T-helper 2 cell (primary cell): ENCODE measurements around the gene MCM5.

Experiments used
- DNase-seq, 5 experiments: peaks; one replicate each; pipeline versions ENCODE4 v3.0.0 to v3.0.0-alpha.2; 2012 to 2022

The MCM5 gene

GRCh38 chr22:35404176-35404575, 4.2 kb downstream of the MCM5 start:
- no peak for DNase-seq

- no peak for DNase-seq
Measured at GRCh38 chr22:35406443-35406842, 6.5 kb downstream of the MCM5 start.

- DNase-seq: no peak
Measured at GRCh38 chr22:35407362-35407761, 7.4 kb downstream of the MCM5 start.

- DNase-seq: no peak
Measured at GRCh38 chr22:35409783-35410662, 10.1 kb downstream of the MCM5 start.

GRCh38 chr22:35410663-35411034, 10.7 kb downstream of the MCM5 start:
- DNase-seq: no peak

GRCh38 chr22:35411102-35411501, 11.2 kb downstream of the MCM5 start:
- DNase-seq: no peak

GRCh38 chr22:35413624-35414023, 13.7 kb downstream of the MCM5 start:
- DNase-seq: no peak

- DNase-seq: no peak
Measured at GRCh38 chr22:35417606-35418005, 17.7 kb downstream of the MCM5 start.

- DNase-seq: no peak
Measured at GRCh38 chr22:35418088-35418487, 18.1 kb downstream of the MCM5 start.

GRCh38 chr22:35418731-35419130, 18.8 kb downstream of the MCM5 start:
- DNase-seq: no peak

GRCh38 chr22:35419756-35420155, 19.8 kb downstream of the MCM5 start:
- no peak for DNase-seq

- DNase-seq: no peak
Measured at GRCh38 chr22:35421121-35421520, 21.2 kb downstream of the MCM5 start.

- no peak for DNase-seq
Measured at GRCh38 chr22:35422145-35422544, 22.2 kb downstream of the MCM5 start.

- DNase-seq: no peak
Measured at GRCh38 chr22:35422936-35423335, 23.0 kb downstream of the MCM5 start.

GRCh38 chr22:35424081-35424480, 24.1 kb downstream of the MCM5 start:
- no peak for DNase-seq

GRCh38 chr22:35424761-35425160, 24.8 kb downstream of the MCM5 start:
- DNase-seq: no peak

- DNase-seq: no peak
Measured at GRCh38 chr22:35425546-35425945, 25.6 kb downstream of the MCM5 start.

- DNase-seq: no peak
Measured at GRCh38 chr22:35425971-35426800, 26.2 kb downstream of the MCM5 start.

- DNase-seq: no peak
Measured at GRCh38 chr22:35426801-35427140, 26.8 kb downstream of the MCM5 start.

GRCh38 chr22:35430897-35431322, 31.0 kb downstream of the MCM5 start:
- peak; percentile 20 to 57 (median 53) for DNase-seq

GRCh38 chr22:35431483-35432227, 31.7 kb downstream of the MCM5 start:
- DNase-seq: no peak

GRCh38 chr22:35432228-35432905, 32.4 kb downstream of the MCM5 start:
- no peak for DNase-seq
